Measurements from ENCODE around the gene RBCK1. TPM values are rescaled to one million over a fixed set of nuclear protein-coding genes. Genes with fewer than 3 reads are reported as not detected.

The RBCK1 gene
- total RNA-seq, 4 donors from 2014 or later, result 75.7 to 85.6 (median 80.7) TPM

DNA sequence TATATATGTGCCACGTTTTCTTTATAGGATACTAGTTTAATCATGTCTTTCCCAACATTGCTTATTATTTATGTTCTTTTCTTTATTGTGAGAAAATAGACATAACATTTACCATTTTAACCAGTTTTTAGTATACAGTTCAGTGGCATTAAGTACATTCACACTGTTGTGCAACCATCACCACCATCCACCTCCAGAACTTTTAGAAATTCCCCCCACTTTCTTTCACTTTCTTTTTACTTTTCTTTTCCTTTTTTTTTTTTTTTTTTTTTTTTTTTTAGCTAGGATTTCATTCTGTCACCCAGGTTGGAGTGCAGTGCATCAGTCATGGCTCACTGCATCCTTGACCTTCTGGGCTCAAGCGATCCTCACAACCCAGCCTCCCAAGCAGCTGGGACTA lies 18.5 kb downstream of the RBCK1 start:
- 89% methylated on average over 2 of the region's 2 CpGs for WGBS
- TF ChIP-seq POLR2A (IDR thresholded peaks at IDR 0.05; ENCODE audit: low read depth) (no peak), EP300 (IDR thresholded peaks at IDR 0.05) (no peak), POLR2AphosphoS5 (IDR thresholded peaks at IDR 0.05) (no peak)
- TF ChIP-seq, protein P1, sequence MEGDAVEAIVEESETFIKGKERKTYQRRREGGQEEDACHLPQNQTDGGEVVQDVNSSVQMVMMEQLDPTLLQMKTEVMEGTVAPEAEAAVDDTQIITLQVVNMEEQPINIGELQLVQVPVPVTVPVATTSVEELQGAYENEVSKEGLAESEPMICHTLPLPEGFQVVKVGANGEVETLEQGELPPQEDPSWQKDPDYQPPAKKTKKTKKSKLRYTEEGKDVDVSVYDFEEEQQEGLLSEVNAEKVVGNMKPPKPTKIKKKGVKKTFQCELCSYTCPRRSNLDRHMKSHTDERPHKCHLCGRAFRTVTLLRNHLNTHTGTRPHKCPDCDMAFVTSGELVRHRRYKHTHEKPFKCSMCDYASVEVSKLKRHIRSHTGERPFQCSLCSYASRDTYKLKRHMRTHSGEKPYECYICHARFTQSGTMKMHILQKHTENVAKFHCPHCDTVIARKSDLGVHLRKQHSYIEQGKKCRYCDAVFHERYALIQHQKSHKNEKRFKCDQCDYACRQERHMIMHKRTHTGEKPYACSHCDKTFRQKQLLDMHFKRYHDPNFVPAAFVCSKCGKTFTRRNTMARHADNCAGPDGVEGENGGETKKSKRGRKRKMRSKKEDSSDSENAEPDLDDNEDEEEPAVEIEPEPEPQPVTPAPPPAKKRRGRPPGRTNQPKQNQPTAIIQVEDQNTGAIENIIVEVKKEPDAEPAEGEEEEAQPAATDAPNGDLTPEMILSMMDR (IDR thresholded peaks at IDR 0.05), result no peak
- Histone ChIP-seq H3K27ac (replicated peaks in 1 of 4) (no peak overlapping the region), H3K27me3 (no peaks in the 10 kb centered on the region), H3K4me1 (peaks cover 0 to 6% (median 0%) of the 10 kb centered on the region in 4 donors), H3K4me3 (no peak overlapping the region), H3K9me3 (no peaks in the 10 kb centered on the region), H3K36me3 (peaks cover 32 to 95% (median 84%) of the 10 kb centered on the region in 4 donors)
- DNase-seq (ENCODE audit: extremely low spot score), result no peak
- intact Hi-C loops (cut with DNase I), result no loop called here

DNA sequence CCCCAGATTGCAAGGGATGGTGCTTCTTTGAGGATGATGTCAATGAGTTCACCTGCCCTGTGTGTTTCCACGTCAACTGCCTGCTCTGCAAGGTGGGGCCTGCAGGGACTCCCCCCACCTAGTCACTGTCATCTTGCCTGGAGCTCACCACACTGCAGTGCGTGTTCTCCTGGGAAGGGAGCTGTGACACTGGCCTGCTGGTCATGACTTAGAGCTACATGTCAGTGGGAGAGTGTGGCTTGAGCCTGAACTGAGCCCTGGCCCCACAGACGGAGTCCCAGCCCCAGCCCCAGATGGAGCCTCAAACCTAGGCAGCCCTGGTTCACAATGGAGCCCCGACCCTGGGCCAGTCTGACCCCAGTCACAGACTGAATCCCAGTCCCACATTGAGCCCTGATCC lies 19.3 kb downstream of the RBCK1 start:
- 87% methylated on average over 4 of the region's 4 CpGs for WGBS
- intact Hi-C loops (cut with DNase I), result no loop called here
- Histone ChIP-seq H3K4me3 (no peak overlapping the region), H3K36me3 (peaks cover 30 to 95% (median 84%) of the 10 kb centered on the region in 4 donors), H3K27ac (replicated peaks in 1 of 4) (no peak overlapping the region), H3K4me1 (peaks cover 0 to 10% (median 0%) of the 10 kb centered on the region in 4 donors), H3K27me3 (no peaks in the 10 kb centered on the region), H3K9me3 (no peaks in the 10 kb centered on the region)
- TF ChIP-seq EP300 (IDR thresholded peaks at IDR 0.05) (no peak), POLR2A (IDR thresholded peaks at IDR 0.05; ENCODE audit: low read depth) (no peak), POLR2AphosphoS5 (IDR thresholded peaks at IDR 0.05) (no peak)
- TF ChIP-seq, protein P1 (IDR thresholded peaks at IDR 0.05), result no peak
- no peak for DNase-seq (ENCODE audit: extremely low spot score)

DNA sequence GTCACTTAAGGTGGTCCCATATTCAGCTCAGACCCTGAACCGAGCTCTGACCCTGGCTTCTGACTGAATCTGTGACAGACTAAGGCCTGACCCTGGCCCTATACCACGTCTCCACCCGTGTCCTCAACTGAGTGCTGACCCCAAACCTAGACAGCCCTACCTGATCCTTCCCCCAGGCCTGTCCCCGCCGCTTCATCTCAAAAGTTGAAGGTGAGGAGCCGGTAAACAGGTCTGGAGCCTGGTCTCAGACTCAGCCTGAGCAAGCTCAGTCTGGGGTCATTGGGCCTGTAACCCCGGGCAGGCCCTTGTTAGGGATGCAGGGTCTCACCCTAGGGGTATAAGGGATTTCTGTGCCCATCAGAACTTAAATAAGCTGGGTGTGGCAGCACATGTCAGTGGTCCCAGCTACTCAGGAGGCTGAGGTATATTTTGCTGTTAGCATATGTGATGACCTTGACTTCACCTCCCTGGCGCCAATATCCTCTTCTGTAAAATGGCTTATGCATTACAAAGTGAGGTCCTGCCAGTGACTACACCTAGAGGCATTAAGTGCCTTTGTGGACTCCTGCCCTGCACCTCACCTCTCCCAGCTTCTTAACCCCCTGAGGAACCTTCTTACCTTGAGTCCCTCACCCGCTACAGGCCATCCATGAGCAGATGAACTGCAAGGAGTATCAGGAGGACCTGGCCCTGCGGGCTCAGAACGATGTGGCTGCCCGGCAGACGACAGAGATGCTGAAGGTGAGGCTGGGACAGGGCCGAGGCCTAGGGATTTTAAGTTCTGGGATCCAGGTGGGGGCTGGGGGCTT lies 20.0 kb downstream of the RBCK1 start:
- Histone ChIP-seq H3K4me1 (peaks cover 0 to 10% (median 0%) of the 10 kb centered on the region in 4 donors), H3K9me3 (no peaks in the 10 kb centered on the region), H3K27ac (replicated peaks in 1 of 4) (no peak overlapping the region), H3K4me3 (no peak overlapping the region), H3K36me3 (peaks cover 24 to 95% (median 84%) of the 10 kb centered on the region in 4 donors), H3K27me3 (no peaks in the 10 kb centered on the region)
- WGBS, result 96% methylated on average over 10 of the region's 14 CpGs
- TF ChIP-seq EP300 (IDR thresholded peaks at IDR 0.05) (no peak), POLR2A (IDR thresholded peaks at IDR 0.05; ENCODE audit: low read depth) (no peak), POLR2AphosphoS5 (IDR thresholded peaks at IDR 0.05) (no peak)
- TF ChIP-seq, protein P1 (IDR thresholded peaks at IDR 0.05), result no peak
- no peak for DNase-seq (ENCODE audit: extremely low spot score)
- intact Hi-C loops (cut with DNase I), result no loop called here

DNA sequence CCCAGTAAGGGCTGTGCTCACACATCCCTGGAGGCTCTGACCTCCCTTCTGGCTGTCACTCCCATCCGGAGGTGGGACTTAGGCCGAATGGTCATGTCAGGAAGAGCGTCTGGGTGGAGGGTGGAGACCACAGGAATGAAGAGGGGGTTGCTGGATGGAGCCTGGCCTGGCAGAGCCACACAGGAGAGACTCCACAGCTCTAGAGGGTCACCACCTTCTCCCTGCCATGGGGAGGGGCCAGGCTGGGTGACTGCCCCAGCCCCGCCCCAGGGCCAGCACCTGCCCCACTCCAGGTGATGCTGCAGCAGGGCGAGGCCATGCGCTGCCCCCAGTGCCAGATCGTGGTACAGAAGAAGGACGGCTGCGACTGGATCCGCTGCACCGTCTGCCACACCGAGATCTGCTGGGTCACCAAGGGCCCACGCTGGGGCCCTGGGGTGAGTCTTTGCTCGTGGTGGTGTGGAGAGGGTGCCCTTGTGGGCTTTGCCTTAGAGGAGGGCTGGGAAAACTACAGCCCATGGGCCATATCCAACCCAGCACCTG lies 20.6 kb downstream of the RBCK1 start:
- H3K9me3 ChIP-seq, result no peaks in the 10 kb centered on the region
- no peak for TF ChIP-seq POLR2AphosphoS5 (IDR thresholded peaks at IDR 0.05)
- no peak for TF ChIP-seq POLR2A (IDR thresholded peaks at IDR 0.05; ENCODE audit: low read depth)
- TF ChIP-seq EP300 (IDR thresholded peaks at IDR 0.05), result no peak
- TF ChIP-seq, protein P1 (IDR thresholded peaks at IDR 0.05), result no peak
- peaks cover 19 to 94% (median 80%) of the 10 kb centered on the region in 4 donors for H3K36me3 ChIP-seq
- no peak overlapping the region for H3K4me3 ChIP-seq
- 87% methylated on average over 6 of the region's 14 CpGs for WGBS
- H3K27me3 ChIP-seq, result no peaks in the 10 kb centered on the region
- no peak for DNase-seq (ENCODE audit: extremely low spot score)
- H3K27ac ChIP-seq (replicated peaks in 1 of 4), result no peak overlapping the region
- intact Hi-C loops (cut with DNase I), result no loop called here
- peaks cover 0 to 10% (median 0%) of the 10 kb centered on the region in 4 donors for H3K4me1 ChIP-seq

All from esophagus muscularis mucosa (tissue), 4 donors.